HAP-1 (cell line): ENCODE data around the gene ZNF653.

Source experiments
- DNase-seq, 2 experiments: peaks; one replicate each; pipeline ENCODE4 v3.0.0-alpha.2; 2016 to 2020; ENCODE audit warnings: low spot score in 2 of 2
- H3K27me3 ChIP-seq: fragments of 250-450 bp; sonication (Bioruptor Pico); 2 replicates; pipeline ENCODE4 v1.5.1; 2020; ENCODE audit warnings: low read depth, mild to moderate bottlenecking, moderate library complexity
- H3K36me3 ChIP-seq: fragments of 250-450 bp; sonication (Bioruptor Pico); replicated peaks from 2 replicates; pipeline ENCODE4 v1.5.1; 2020; ENCODE audit warnings: mild to moderate bottlenecking
- H3K4me1 ChIP-seq: fragments of 250-450 bp; sonication (Bioruptor Pico); 2 replicates; pipeline ENCODE4 v1.5.1; 2020; ENCODE audit warnings: mild to moderate bottlenecking
- H3K4me3 ChIP-seq: fragments of 250-450 bp; sonication (Bioruptor Pico); 2 replicates; pipeline ENCODE4 v1.5.1; 2020; ENCODE audit warnings: mild to moderate bottlenecking, moderate library complexity
- H3K9me3 ChIP-seq: fragments of 250-450 bp; sonication (Bioruptor Pico); 2 replicates; pipeline ENCODE4 v1.5.1; 2020; ENCODE audit warnings: mild to moderate bottlenecking, moderate library complexity
- in situ Hi-C: fragments of 300-500 bp; cut with MboI; formaldehyde crosslinking; loops from 3 replicates; pipeline ENCODE4 v1.14.3; 2020; ENCODE audit warnings: low sequenced_read_pairs, inconsistent platforms, mixed read lengths

Gene ZNF653

GRCh38 chr19:11450570-11451326, 54.9 kb downstream of the ZNF653 start:
- in situ Hi-C loops, result no loop called here
- no peaks in the 10 kb centered on the region for H3K4me1 ChIP-seq
- H3K9me3 ChIP-seq, result no peaks in the 10 kb centered on the region
- H3K4me3 ChIP-seq, result no peak overlapping the region
- no peak for DNase-seq
- H3K36me3 ChIP-seq, result peaks cover 24% of the 10 kb centered on the region
- H3K27me3 ChIP-seq, result no peaks in the 10 kb centered on the region

- Histone ChIP-seq H3K9me3 (no peaks in the 10 kb centered on the region), H3K4me1 (no peaks in the 10 kb centered on the region), H3K4me3 (no peak overlapping the region), H3K27me3 (no peaks in the 10 kb centered on the region), H3K36me3 (peaks cover 40% of the 10 kb centered on the region)
- DNase-seq, result no peak
- in situ Hi-C loops, result no loop called here
Observed at GRCh38 chr19:11448923-11449554, 56.6 kb downstream of the ZNF653 start.

- no peak for DNase-seq
- H3K36me3 ChIP-seq, result peaks cover 46% of the 10 kb centered on the region
- in situ Hi-C loops, result no loop called here
Observed at GRCh38 chr19:11448410-11448809, 57.2 kb downstream of the ZNF653 start.

GRCh38 chr19:11447347-11448262, 58.0 kb downstream of the ZNF653 start:
- H3K27me3 ChIP-seq, result no peaks in the 10 kb centered on the region
- no peaks in the 10 kb centered on the region for H3K4me1 ChIP-seq
- no peak for DNase-seq
- H3K9me3 ChIP-seq, result no peaks in the 10 kb centered on the region
- peaks cover 54% of the 10 kb centered on the region for H3K36me3 ChIP-seq
- no peak overlapping the region for H3K4me3 ChIP-seq
- in situ Hi-C loops, result no loop called here

More at GRCh38 chr19:11448410-11448809, 57.2 kb downstream of the ZNF653 start:
- Histone ChIP-seq H3K4me3 (no peak overlapping the region), H3K4me1 (no peaks in the 10 kb centered on the region), H3K9me3 (no peaks in the 10 kb centered on the region), H3K27me3 (no peaks in the 10 kb centered on the region)

GRCh38 chr19:11446652-11447301, 58.9 kb downstream of the ZNF653 start:
- Histone ChIP-seq H3K27me3 (no peaks in the 10 kb centered on the region), H3K36me3 (peaks cover 63% of the 10 kb centered on the region), H3K4me3 (no peak overlapping the region), H3K4me1 (no peaks in the 10 kb centered on the region), H3K9me3 (no peaks in the 10 kb centered on the region)
- DNase-seq, result peak in 1 of 2 experiments; percentile 82
- in situ Hi-C loops, result no loop called here

- in situ Hi-C loops, result no loop called here
- H3K27me3 ChIP-seq, result no peaks in the 10 kb centered on the region
- peaks cover 68% of the 10 kb centered on the region for H3K36me3 ChIP-seq
Observed at GRCh38 chr19:11446271-11446651, 59.4 kb downstream of the ZNF653 start.

GRCh38 chr19:11445141-11445540, 60.5 kb downstream of the ZNF653 start:
- H3K4me1 ChIP-seq, result no peaks in the 10 kb centered on the region
- H3K36me3 ChIP-seq, result peaks cover 77% of the 10 kb centered on the region
- no peaks in the 10 kb centered on the region for H3K9me3 ChIP-seq
- in situ Hi-C loops, result no loop called here
- no peak overlapping the region for H3K4me3 ChIP-seq
- no peak for DNase-seq
- H3K27me3 ChIP-seq, result no peaks in the 10 kb centered on the region

More at GRCh38 chr19:11446271-11446651, 59.4 kb downstream of the ZNF653 start:
- DNase-seq, result no peak
- Histone ChIP-seq H3K9me3 (no peaks in the 10 kb centered on the region), H3K4me1 (no peaks in the 10 kb centered on the region), H3K4me3 (no peak overlapping the region)

GRCh38 chr19:11444059-11444458, 61.6 kb downstream of the ZNF653 start:
- no peaks in the 10 kb centered on the region for H3K4me1 ChIP-seq
- H3K36me3 ChIP-seq, result peaks cover 79% of the 10 kb centered on the region
- no peaks in the 10 kb centered on the region for H3K9me3 ChIP-seq
- H3K4me3 ChIP-seq, result no peak overlapping the region
- in situ Hi-C loops, result no loop called here
- no peak for DNase-seq
- H3K27me3 ChIP-seq, result no peaks in the 10 kb centered on the region

- in situ Hi-C loops, result no loop called here
- no peak for DNase-seq
- no peak overlapping the region for H3K4me3 ChIP-seq
- H3K9me3 ChIP-seq, result no peaks in the 10 kb centered on the region
- peaks cover 5% of the 10 kb centered on the region for H3K4me1 ChIP-seq
- no peaks in the 10 kb centered on the region for H3K27me3 ChIP-seq
- H3K36me3 ChIP-seq, result peaks cover 61% of the 10 kb centered on the region
Observed at GRCh38 chr19:11437955-11438354, 67.7 kb downstream of the ZNF653 start.

- Histone ChIP-seq H3K4me3 (peak overlapping the region; percentile 70), H3K27me3 (no peaks in the 10 kb centered on the region), H3K4me1 (peaks cover 5% of the 10 kb centered on the region), H3K36me3 (peaks cover 40% of the 10 kb centered on the region), H3K9me3 (no peaks in the 10 kb centered on the region)
- peak in 1 of 2 experiments; percentile 35 for DNase-seq
- in situ Hi-C loops, result no loop called here
Observed at GRCh38 chr19:11435833-11436313, 69.8 kb downstream of the ZNF653 start.

- H3K9me3 ChIP-seq, result no peaks in the 10 kb centered on the region
- peaks cover 34% of the 10 kb centered on the region for H3K36me3 ChIP-seq
- in situ Hi-C loops, result no loop called here
- peak; percentile 99 for DNase-seq
- H3K27me3 ChIP-seq, result no peaks in the 10 kb centered on the region
- peaks cover 5% of the 10 kb centered on the region for H3K4me1 ChIP-seq
- peak within 1 kb of the TSS; percentile 70 for H3K4me3 ChIP-seq
Observed at GRCh38 chr19:11435057-11435832, 70.4 kb downstream of the ZNF653 start, which contains the start of the genes ODAD3 and PRKCSH. ODAD3 (minus strand) TSS chr19:11435121; CDS start chr19:11435016, 105 bp downstream. PRKCSH (plus strand) TSS chr19:11435635; CDS start chr19:11436118, 483 bp downstream.

- H3K4me3 ChIP-seq, result peak overlapping the region; percentile 70
- DNase-seq, result no peak
- in situ Hi-C loops, result no loop called here
- peaks cover 31% of the 10 kb centered on the region for H3K36me3 ChIP-seq
- no peaks in the 10 kb centered on the region for H3K9me3 ChIP-seq
- no peaks in the 10 kb centered on the region for H3K27me3 ChIP-seq
- H3K4me1 ChIP-seq, result peaks cover 5% of the 10 kb centered on the region
Observed at GRCh38 chr19:11434703-11435056, 71.0 kb downstream of the ZNF653 start.
